HCT116 (cell line): ENCODE data around the gene PXYLP1. TPM values are rescaled to one million over a fixed set of nuclear protein-coding genes. Genes with fewer than 3 reads are reported as not detected.

Experiments used
- ATAC-seq: fragments of 200-7000 bp; cut with Tn5 transposase; 2 replicates; pipeline ENCODE4 v1.9.1; 2020; ENCODE audit warnings: mild to moderate bottlenecking, moderate library complexity
- BruUV-seq: library from RNA; stranded (reverse); fragments of 400-500 nt; replicated peaks from 2 replicates; lab custom pipeline; 2021; lab: Mats Ljungman, UMichigan
- CTCF ChIA-PET: fragments of 300-600 bp; sonication (Branson Sonifier 250); formaldehyde crosslinking; loops from one replicate; lab custom pipeline; 2021; ENCODE audit warnings: antibody characterized with exemption; lab: Charles Lee
- POLR2A ChIA-PET: fragments of 300-600, 350-600 bp; sonication (Branson Sonifier 250); formaldehyde crosslinking; loops from one replicate; lab custom pipeline; 2021; ENCODE audit warnings: antibody characterized with exemption; lab: Charles Lee
- RAD21 ChIA-PET, 2 experiments: fragments of 300-600 bp; sonication (Branson Sonifier 250); formaldehyde crosslinking; loops; one replicate each; lab custom pipeline; 2023; ENCODE audit warnings: low total read pairs in 2 of 2; ENCODE audit not compliant: uncharacterized antibody in 2 of 2, unreplicated experiment in 2 of 2, low non-redundant PET in 1 of 2; lab: Charles Lee
- DNase-seq: peaks from one replicate; pipeline ENCODE4 v3.0.0-alpha.2; 2010; ENCODE audit warnings: low read depth, low spot score
- H2AFZ ChIP-seq: fragments of 200-600 bp; shearing (Covaris generic), sonication (generic); 2 replicates; pipeline ENCODE4 v1.6.1; 2017; ENCODE audit warnings: low read depth, mixed run types, mixed read lengths, antibody characterized with exemption, low read length; ENCODE audit not compliant: poor library complexity, severe bottlenecking
- H3K27ac ChIP-seq: 2 replicates; pipeline ENCODE4 v1.5.1; 2012; ENCODE audit warnings: low read depth, low read length
- H3K27me3 ChIP-seq: fragments of 200-600 bp; sonication (generic); 2 replicates; pipeline ENCODE4 v1.6.1; 2016; ENCODE audit warnings: mixed run types, low read length, mixed read lengths; ENCODE audit not compliant: insufficient read depth
- H3K36me3 ChIP-seq, 2 experiments: fragments of 200-500 bp in 1 of 2; fragments of 200-600 bp in 1 of 2; sonication (Bioruptor generic) in 1 of 2; sonication (generic) in 1 of 2; 2 replicates each; pipeline versions ENCODE4 v1.5.1 to v1.6.1; 2014 to 2016; ENCODE audit warnings: low read length in 2 of 2, inconsistent platforms in 1 of 2, mixed read lengths in 1 of 2, mixed run types in 1 of 2; ENCODE audit not compliant: insufficient read depth in 2 of 2, control insufficient read depth in 1 of 2
- H3K4me1 ChIP-seq, 2 experiments: fragments of 200-600 bp in 1 of 2; sonication (generic) in 1 of 2; 2 replicates each; pipeline versions ENCODE4 v1.5.1 to v1.6.1; 2012 to 2017; ENCODE audit warnings: low read length in 2 of 2, inconsistent platforms in 1 of 2, mild to moderate bottlenecking in 1 of 2, mixed read lengths in 1 of 2, mixed run types in 1 of 2, moderate library complexity in 1 of 2; ENCODE audit not compliant: insufficient read depth in 2 of 2, control insufficient read depth in 1 of 2
- H3K4me2 ChIP-seq: fragments of 200-600 bp; sonication (generic); 2 replicates; pipeline ENCODE4 v1.6.1; 2017; ENCODE audit warnings: mixed run types, low read length, mixed read lengths
- H3K4me3 ChIP-seq, 2 experiments: fragments of 200-600 bp in 1 of 2; sonication (generic) in 1 of 2; replicated peaks in 1 of 2; 2 replicates each; pipeline ENCODE4 v1.5.1; 2011 to 2016; ENCODE audit warnings: low read length in 2 of 2, control low read depth in 1 of 2, low read depth in 1 of 2, mild to moderate bottlenecking in 1 of 2, mixed read lengths in 1 of 2, mixed run types in 1 of 2
- H3K79me2 ChIP-seq: fragments of 200-600 bp; sonication (generic); 2 replicates; pipeline ENCODE4 v1.6.1; 2017; ENCODE audit warnings: mild to moderate bottlenecking, mixed run types, low read length, moderate library complexity, mixed read lengths; ENCODE audit not compliant: insufficient read depth
- H3K9ac ChIP-seq: fragments of 200-600 bp; sonication (generic); 2 replicates; pipeline ENCODE4 v1.6.1; 2016; ENCODE audit warnings: low read length, mixed read lengths
- H3K9me2 ChIP-seq: fragments of 200-600 bp; sonication (generic), shearing (Covaris generic); 2 replicates; pipeline ENCODE4 v1.6.1; 2017; ENCODE audit warnings: mixed run types, mild to moderate bottlenecking, moderate library complexity; ENCODE audit not compliant: insufficient read depth
- H3K9me3 ChIP-seq, 2 experiments: fragments of 200-500 bp in 1 of 2; fragments of 200-600 bp in 1 of 2; sonication (Bioruptor generic) in 1 of 2; sonication (generic) in 1 of 2; 2 replicates each; pipeline ENCODE4 v1.6.1; 2014 to 2017; ENCODE audit warnings: low read length in 2 of 2, mixed read lengths in 2 of 2, inconsistent platforms in 1 of 2, low read depth in 1 of 2, mild to moderate bottlenecking in 1 of 2, mixed run types in 1 of 2, moderate library complexity in 1 of 2; ENCODE audit not compliant: control insufficient read depth in 1 of 2, insufficient read depth in 1 of 2
- H4K20me1 ChIP-seq: fragments of 200-600 bp; sonication (generic), shearing (Covaris generic); 2 replicates; pipeline ENCODE4 v1.6.1; 2017; ENCODE audit warnings: mixed run types, mild to moderate bottlenecking, moderate library complexity; ENCODE audit not compliant: insufficient read depth
- ELF1 ChIP-seq: IDR thresholded peaks from 2 replicates; pipeline ENCODE4 v1.6.1; 2012; ENCODE audit warnings: low read depth, borderline replicate concordance
- FOSL1 ChIP-seq: IDR thresholded peaks from 2 replicates; pipeline ENCODE4 v1.6.1; 2012; ENCODE audit warnings: low read depth
- POLR2AphosphoS5 ChIP-seq: IDR thresholded peaks from 2 replicates; pipeline ENCODE4 v1.6.1; 2011; ENCODE audit warnings: mild to moderate bottlenecking, low read depth, low read length, moderate library complexity
- RAD21 ChIP-seq: IDR thresholded peaks from 2 replicates; pipeline ENCODE4 v1.6.1; 2012; ENCODE audit warnings: low read depth, mild to moderate bottlenecking
- ZNF274 ChIP-seq: fragments of 200-500 bp; sonication (Bioruptor generic); IDR thresholded peaks from 2 replicates; pipeline ENCODE4 v1.6.1; 2014; ENCODE audit warnings: mild to moderate bottlenecking, low read depth, low read length, inconsistent platforms
- intact Hi-C: fragments of 100-400 bp; cut with micrococcal nuclease; formaldehyde crosslinking; loops from 2 replicates; pipeline ENCODE4 v1.10.0; 2022
- total RNA-seq: library from RNA; stranded (reverse); gene quantifications from one replicate; pipeline ENCODE4 v1.2.1, GENCODE V29; 2021; ENCODE audit not compliant: unreplicated experiment
- TF ChIP-seq, protein P1 (sequence below): IDR thresholded peaks from 2 replicates; pipeline ENCODE4 v1.6.1; 2011; ENCODE audit warnings: mild to moderate bottlenecking, low read length, moderate library complexity; ENCODE audit not compliant: insufficient replicate concordance; ENCODE audit errors: extremely low read depth
- TF ChIP-seq, protein P2 (sequence below): IDR thresholded peaks from 2 replicates; pipeline ENCODE4 v1.6.1; 2012; ENCODE audit warnings: low read depth
- TF ChIP-seq, protein P3 (sequence below), 3 experiments: fragments of 200-600 bp in 1 of 3; sonication (generic) in 1 of 3; IDR thresholded peaks in 2 of 3; conservative IDR thresholded peaks in 1 of 3; 2 replicates each; pipeline ENCODE4 v1.5.1; 2012 to 2017; ENCODE audit warnings: low read depth in 2 of 3, low read length in 2 of 3, antibody characterized with exemption in 1 of 3, borderline replicate concordance in 1 of 3, control low read depth in 1 of 3, mild to moderate bottlenecking in 1 of 3, mixed read lengths in 1 of 3, mixed run types in 1 of 3, moderate library complexity in 1 of 3; ENCODE audit not compliant: insufficient read depth in 1 of 3
- TF ChIP-seq, protein P4 (sequence below): IDR thresholded peaks from 2 replicates; pipeline ENCODE4 v1.6.1; 2012

PXYLP1 gene
- total RNA-seq, 1 experiment from 2014 or later, result 15.3 TPM

DNA sequence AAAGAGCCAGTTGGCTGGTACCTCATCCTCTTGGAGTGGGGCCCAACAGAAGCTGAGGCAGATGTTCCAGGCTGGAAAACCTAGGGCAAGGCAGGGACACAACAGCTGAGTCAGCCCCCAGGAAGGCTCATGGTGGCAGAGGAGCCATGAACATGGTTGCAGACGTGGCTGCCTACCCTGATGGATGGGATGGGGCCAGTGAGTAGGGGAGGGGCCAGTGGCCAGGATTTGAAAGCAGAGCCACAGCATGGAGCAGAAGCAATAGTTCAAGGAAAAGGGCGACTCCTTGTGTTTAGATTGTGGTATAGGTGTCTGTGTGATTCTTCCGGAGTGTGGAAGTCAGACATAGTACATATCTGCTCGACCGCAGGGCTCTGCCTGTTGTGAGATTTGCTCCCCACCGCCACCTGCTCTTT is 24.2 kb downstream of the PXYLP1 start:
- CTCF ChIA-PET, result interaction anchor here (2.9 kb wide), 1 partner anchor 24 kb away, joined by 13 read pairs; the partner anchor contains the start of gene PXYLP1
- Histone ChIP-seq H3K9me3 (no peaks in the 10 kb centered on the region), H2AFZ (no peak overlapping the region), H3K4me1 (no peaks in the 10 kb centered on the region), H3K4me2 (no peak overlapping the region), H3K79me2 (no peaks in the 10 kb centered on the region), H3K4me3 (no peak overlapping the region), H3K36me3 (no peaks in the 10 kb centered on the region), H3K27me3 (no peaks in the 10 kb centered on the region), H3K9me2 (no peaks in the 10 kb centered on the region)
- intact Hi-C loops, result no loop called here
- ATAC-seq (peak; percentile 86), DNase-seq (no peak)
- no TSS peak for BruUV-seq
- RAD21 ChIA-PET, result no interaction called here
- TF ChIP-seq ZNF274, result no peak
- TF ChIP-seq, protein P1, sequence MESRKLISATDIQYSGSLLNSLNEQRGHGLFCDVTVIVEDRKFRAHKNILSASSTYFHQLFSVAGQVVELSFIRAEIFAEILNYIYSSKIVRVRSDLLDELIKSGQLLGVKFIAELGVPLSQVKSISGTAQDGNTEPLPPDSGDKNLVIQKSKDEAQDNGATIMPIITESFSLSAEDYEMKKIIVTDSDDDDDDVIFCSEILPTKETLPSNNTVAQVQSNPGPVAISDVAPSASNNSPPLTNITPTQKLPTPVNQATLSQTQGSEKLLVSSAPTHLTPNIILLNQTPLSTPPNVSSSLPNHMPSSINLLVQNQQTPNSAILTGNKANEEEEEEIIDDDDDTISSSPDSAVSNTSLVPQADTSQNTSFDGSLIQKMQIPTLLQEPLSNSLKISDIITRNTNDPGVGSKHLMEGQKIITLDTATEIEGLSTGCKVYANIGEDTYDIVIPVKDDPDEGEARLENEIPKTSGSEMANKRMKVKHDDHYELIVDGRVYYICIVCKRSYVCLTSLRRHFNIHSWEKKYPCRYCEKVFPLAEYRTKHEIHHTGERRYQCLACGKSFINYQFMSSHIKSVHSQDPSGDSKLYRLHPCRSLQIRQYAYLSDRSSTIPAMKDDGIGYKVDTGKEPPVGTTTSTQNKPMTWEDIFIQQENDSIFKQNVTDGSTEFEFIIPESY, result no peak
- TF ChIP-seq RAD21, result peak; percentile 21; the same call in 1 of the 2 replicates
- TF ChIP-seq, protein P2, sequence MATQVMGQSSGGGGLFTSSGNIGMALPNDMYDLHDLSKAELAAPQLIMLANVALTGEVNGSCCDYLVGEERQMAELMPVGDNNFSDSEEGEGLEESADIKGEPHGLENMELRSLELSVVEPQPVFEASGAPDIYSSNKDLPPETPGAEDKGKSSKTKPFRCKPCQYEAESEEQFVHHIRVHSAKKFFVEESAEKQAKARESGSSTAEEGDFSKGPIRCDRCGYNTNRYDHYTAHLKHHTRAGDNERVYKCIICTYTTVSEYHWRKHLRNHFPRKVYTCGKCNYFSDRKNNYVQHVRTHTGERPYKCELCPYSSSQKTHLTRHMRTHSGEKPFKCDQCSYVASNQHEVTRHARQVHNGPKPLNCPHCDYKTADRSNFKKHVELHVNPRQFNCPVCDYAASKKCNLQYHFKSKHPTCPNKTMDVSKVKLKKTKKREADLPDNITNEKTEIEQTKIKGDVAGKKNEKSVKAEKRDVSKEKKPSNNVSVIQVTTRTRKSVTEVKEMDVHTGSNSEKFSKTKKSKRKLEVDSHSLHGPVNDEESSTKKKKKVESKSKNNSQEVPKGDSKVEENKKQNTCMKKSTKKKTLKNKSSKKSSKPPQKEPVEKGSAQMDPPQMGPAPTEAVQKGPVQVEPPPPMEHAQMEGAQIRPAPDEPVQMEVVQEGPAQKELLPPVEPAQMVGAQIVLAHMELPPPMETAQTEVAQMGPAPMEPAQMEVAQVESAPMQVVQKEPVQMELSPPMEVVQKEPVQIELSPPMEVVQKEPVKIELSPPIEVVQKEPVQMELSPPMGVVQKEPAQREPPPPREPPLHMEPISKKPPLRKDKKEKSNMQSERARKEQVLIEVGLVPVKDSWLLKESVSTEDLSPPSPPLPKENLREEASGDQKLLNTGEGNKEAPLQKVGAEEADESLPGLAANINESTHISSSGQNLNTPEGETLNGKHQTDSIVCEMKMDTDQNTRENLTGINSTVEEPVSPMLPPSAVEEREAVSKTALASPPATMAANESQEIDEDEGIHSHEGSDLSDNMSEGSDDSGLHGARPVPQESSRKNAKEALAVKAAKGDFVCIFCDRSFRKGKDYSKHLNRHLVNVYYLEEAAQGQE, result no peak
- no peak for TF ChIP-seq FOSL1
- TF ChIP-seq, protein P3, sequence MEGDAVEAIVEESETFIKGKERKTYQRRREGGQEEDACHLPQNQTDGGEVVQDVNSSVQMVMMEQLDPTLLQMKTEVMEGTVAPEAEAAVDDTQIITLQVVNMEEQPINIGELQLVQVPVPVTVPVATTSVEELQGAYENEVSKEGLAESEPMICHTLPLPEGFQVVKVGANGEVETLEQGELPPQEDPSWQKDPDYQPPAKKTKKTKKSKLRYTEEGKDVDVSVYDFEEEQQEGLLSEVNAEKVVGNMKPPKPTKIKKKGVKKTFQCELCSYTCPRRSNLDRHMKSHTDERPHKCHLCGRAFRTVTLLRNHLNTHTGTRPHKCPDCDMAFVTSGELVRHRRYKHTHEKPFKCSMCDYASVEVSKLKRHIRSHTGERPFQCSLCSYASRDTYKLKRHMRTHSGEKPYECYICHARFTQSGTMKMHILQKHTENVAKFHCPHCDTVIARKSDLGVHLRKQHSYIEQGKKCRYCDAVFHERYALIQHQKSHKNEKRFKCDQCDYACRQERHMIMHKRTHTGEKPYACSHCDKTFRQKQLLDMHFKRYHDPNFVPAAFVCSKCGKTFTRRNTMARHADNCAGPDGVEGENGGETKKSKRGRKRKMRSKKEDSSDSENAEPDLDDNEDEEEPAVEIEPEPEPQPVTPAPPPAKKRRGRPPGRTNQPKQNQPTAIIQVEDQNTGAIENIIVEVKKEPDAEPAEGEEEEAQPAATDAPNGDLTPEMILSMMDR (IDR thresholded peaks at IDR 0.05 in 2 of 3, conservative IDR thresholded peaks at IDR 0.05 in 1 of 3; ENCODE audit: borderline replicate concordance in 1 of 3, insufficient read depth in 1 of 3, low read depth in 2 of 3, low read length in 2 of 3), result peak in 2 of 3 experiments; percentile 23 to 32; a peak in 2 of 6 replicates
- TF ChIP-seq ELF1, result no peak
- no peak for TF ChIP-seq POLR2AphosphoS5
- TF ChIP-seq, protein P4, sequence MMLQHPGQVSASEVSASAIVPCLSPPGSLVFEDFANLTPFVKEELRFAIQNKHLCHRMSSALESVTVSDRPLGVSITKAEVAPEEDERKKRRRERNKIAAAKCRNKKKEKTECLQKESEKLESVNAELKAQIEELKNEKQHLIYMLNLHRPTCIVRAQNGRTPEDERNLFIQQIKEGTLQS, result no peak
- TF ChIP-seq, all 23 proteins: peak for 2
- H3K9ac ChIP-seq, result no peak overlapping the region
- no peaks in the 10 kb centered on the region for H4K20me1 ChIP-seq
- POLR2A ChIA-PET, result no interaction called here
- H3K27ac ChIP-seq, result no peak overlapping the region
